CD14-positive monocyte (primary cell): ENCODE results near the gene SH3RF3. TPM values are rescaled to one million over a fixed set of nuclear protein-coding genes. Genes with fewer than 3 reads are reported as not detected.
A peak's percentile ranks its signal among the peaks of the same experiment; 100 is the strongest.

Experiments used
- DNase-seq, 3 donors: peaks; one replicate each; pipeline ENCODE4 v3.0.0-alpha.2; 2011 to 2022
- H2AFZ ChIP-seq: 2 replicates; pipeline ENCODE4 v1.6.0; 2012; ENCODE audit warnings: mild to moderate bottlenecking, low read depth, low read length, inconsistent platforms; ENCODE audit not compliant: insufficient read depth, poor library complexity, severe bottlenecking
- H3K27ac ChIP-seq, 2 donors: 1 replicate in 1 of 2; 2 replicates in 1 of 2; pipeline ENCODE4 v1.5.1; 2012 to 2013; ENCODE audit warnings: low read length in 2 of 2, control low read depth in 1 of 2, inconsistent platforms in 1 of 2, low read depth in 1 of 2, mild to moderate bottlenecking in 1 of 2
- H3K27me3 ChIP-seq, 2 donors: one replicate each; pipeline versions ENCODE4 v1.6.0 to v1.6.1; 2011 to 2013; ENCODE audit warnings: low read length in 2 of 2; ENCODE audit not compliant: control insufficient read depth in 2 of 2, insufficient read depth in 2 of 2
- H3K36me3 ChIP-seq, 2 donors: replicated peaks in 1 of 2; 1 replicate in 1 of 2; 2 replicates in 1 of 2; pipeline versions ENCODE4 v1.5.1 to v1.6.1; 2012 to 2013; ENCODE audit warnings: low read length in 2 of 2, control low read depth in 1 of 2, inconsistent platforms in 1 of 2, mild to moderate bottlenecking in 1 of 2; ENCODE audit not compliant: insufficient read depth in 2 of 2, control insufficient read depth in 1 of 2
- H3K4me1 ChIP-seq, 2 donors: 1 replicate in 1 of 2; 2 replicates in 1 of 2; pipeline versions ENCODE4 v1.5.1 to v1.6.1; 2012 to 2013; ENCODE audit warnings: low read length in 2 of 2, control low read depth in 1 of 2, inconsistent platforms in 1 of 2, mild to moderate bottlenecking in 1 of 2, moderate library complexity in 1 of 2; ENCODE audit not compliant: insufficient read depth in 2 of 2, control insufficient read depth in 1 of 2
- H3K4me2 ChIP-seq: replicated peaks from 2 replicates; pipeline ENCODE3; 2012; ENCODE audit warnings: low read length, moderate library complexity, mild to moderate bottlenecking; ENCODE audit not compliant: poor library complexity, severe bottlenecking; ENCODE audit errors: extremely low read depth
- H3K4me3 ChIP-seq, 3 experiments: fragments of 200-600 bp in 1 of 3; sonication (generic) in 1 of 3; replicated peaks in 1 of 3; 1 replicate in 2 of 3; 2 replicates in 1 of 3; pipeline ENCODE4 v1.5.1; 2011 to 2013; ENCODE audit warnings: low read length in 3 of 3, mild to moderate bottlenecking in 3 of 3, control low read depth in 2 of 3, low read depth in 2 of 3, inconsistent platforms in 1 of 3, moderate library complexity in 1 of 3
- H3K79me2 ChIP-seq: 2 replicates; pipeline ENCODE4 v1.6.0; 2012; ENCODE audit warnings: mild to moderate bottlenecking, control low read depth, inconsistent platforms, low read length, moderate library complexity; ENCODE audit not compliant: insufficient read depth
- H3K9ac ChIP-seq: 2 replicates; pipeline ENCODE4 v1.6.0; 2017; ENCODE audit warnings: low read length, mild to moderate bottlenecking; ENCODE audit not compliant: insufficient read depth, poor library complexity, severe bottlenecking
- H3K9me3 ChIP-seq, 2 donors: replicated peaks in 1 of 2; 1 replicate in 1 of 2; 2 replicates in 1 of 2; pipeline versions ENCODE4 v1.5.1 to v1.6.1; 2012 to 2013; ENCODE audit warnings: low read length in 2 of 2, control low read depth in 1 of 2; ENCODE audit not compliant: control insufficient read depth in 1 of 2, insufficient read depth in 1 of 2
- H4K20me1 ChIP-seq: 2 replicates; pipeline ENCODE4 v1.6.0; 2012; ENCODE audit warnings: mild to moderate bottlenecking, low read length, control low read depth, moderate library complexity; ENCODE audit not compliant: insufficient read depth
- H3K27ac Mint-ChIP-seq, 7 donors: one replicate each; pipeline ENCODE4 v1.8.0; 2020; ENCODE audit warnings: mild to moderate bottlenecking in 7 of 7, mixed read lengths in 7 of 7, moderate library complexity in 6 of 7, inconsistent platforms in 2 of 7
- H3K27me3 Mint-ChIP-seq, 3 donors: one replicate each; pipeline ENCODE4 v1.8.0; 2021 to 2022; ENCODE audit warnings: low read depth in 3 of 3, mild to moderate bottlenecking in 3 of 3, mixed read lengths in 3 of 3, moderate library complexity in 3 of 3, inconsistent platforms in 1 of 3
- H3K36me3 Mint-ChIP-seq, 2 donors: one replicate each; pipeline ENCODE4 v1.8.0; 2020; ENCODE audit warnings: mixed read lengths in 2 of 2, inconsistent platforms in 1 of 2, mild to moderate bottlenecking in 1 of 2
- H3K4me1 Mint-ChIP-seq: one replicate; pipeline ENCODE4 v1.8.0; 2020; ENCODE audit warnings: mild to moderate bottlenecking, mixed read lengths
- H3K4me3 Mint-ChIP-seq, 2 donors: one replicate each; pipeline ENCODE4 v1.8.0; 2020; ENCODE audit warnings: mild to moderate bottlenecking in 2 of 2, mixed read lengths in 2 of 2, moderate library complexity in 1 of 2
- H3K9me3 Mint-ChIP-seq, 7 donors: one replicate each; pipeline ENCODE4 v1.8.0; 2020 to 2022; ENCODE audit warnings: mixed read lengths in 7 of 7, mild to moderate bottlenecking in 6 of 7, moderate library complexity in 6 of 7, inconsistent platforms in 2 of 7
- WGBS: methylation state at CpG from one replicate; pipeline ENCODE4 v1.1.5; 2013; ENCODE audit warnings: missing lambda C conversion rate; ENCODE audit not compliant: insufficient coverage; 5-methylcytosine and 5-hydroxymethylcytosine counted together
- intact Hi-C, 2 donors: fragments of 100-400 bp; cut with micrococcal nuclease; formaldehyde crosslinking; loops; one replicate each; pipeline versions ENCODE4 v1.15.0 to v1.15.1; 2023
- polyA plus RNA-seq, 3 donors: library from polyadenylated mRNA; depleted of rRNA in 1 of 3; unstranded in 2 of 3; stranded (reverse) in 1 of 3; fragments of 300-500 nt in 2 of 3; fragments of >200 nt in 1 of 3; fragmentation: Illumina TruSeq in 2 of 3; gene quantifications; 1 replicate in 2 of 3; 2 replicates in 1 of 3; pipeline ENCODE4 v1.2.3, GENCODE V29; 2012 to 2021
- TF ChIP-seq, protein P1 (sequence below): fragments of 200-600 bp; IDR thresholded peaks from one replicate; pipeline ENCODE4 v1.8.0; 2022; ENCODE audit warnings: antibody characterized with exemption, mild to moderate bottlenecking

SH3RF3 gene
- polyA plus RNA-seq, 3 donors = 0.25 to 0.75 (median 0.34) TPM

DNA sequence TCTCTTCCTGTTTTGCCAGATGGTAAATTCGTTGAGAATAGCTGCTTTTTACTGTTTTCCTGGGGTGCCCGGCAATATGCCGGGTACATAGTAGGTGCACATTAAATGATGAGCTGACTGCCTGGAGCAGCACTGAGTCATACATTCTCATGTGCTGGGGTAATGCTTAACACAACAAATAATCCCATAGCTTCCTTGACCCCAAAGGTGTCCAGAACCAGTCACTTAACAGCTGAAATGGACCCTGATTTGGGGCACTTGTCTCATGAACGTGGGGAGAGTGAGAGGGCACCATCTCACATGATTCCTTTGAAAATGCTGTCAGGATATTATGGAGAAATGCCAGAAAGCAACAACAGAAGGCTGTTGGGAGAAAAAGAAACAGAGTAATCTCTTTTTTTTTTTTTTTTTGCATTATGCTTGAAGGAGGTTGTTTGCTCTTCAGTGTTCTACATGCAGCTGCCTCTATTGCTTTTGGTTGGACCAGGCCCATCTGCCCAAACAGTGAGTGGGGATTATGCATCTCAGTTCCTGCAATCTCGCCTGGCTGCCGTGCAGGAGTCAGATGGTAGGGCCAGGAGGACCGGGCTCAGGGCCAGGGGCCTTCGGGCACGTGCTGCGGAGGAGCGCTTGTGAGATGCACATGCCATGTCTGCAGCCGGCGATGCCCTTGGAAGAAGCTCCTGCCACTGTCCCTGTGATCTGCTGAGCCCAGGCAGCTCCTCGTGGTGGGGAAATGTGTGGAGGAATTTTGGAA lies 162.1 kb downstream of the SH3RF3 start:
- Histone ChIP-seq H3K9ac (no peak overlapping the region), H4K20me1 (no peaks in the 10 kb centered on the region), H3K9me3 (peaks cover 0 to 9% of the 10 kb centered on the region in 2 donors), H3K79me2 (no peaks in the 10 kb centered on the region), H3K4me1 (no peaks in the 10 kb centered on the region), H3K27me3 (no peaks in the 10 kb centered on the region), H3K4me3 (no peak overlapping the region), H3K4me2 (no peak overlapping the region), H3K27ac (no peak overlapping the region), H3K36me3 (no peaks in the 10 kb centered on the region), H2AFZ (no peak overlapping the region)
- Mint-ChIP-seq H3K36me3 (no peaks in the 10 kb centered on the region), H3K27me3 (peaks cover 0 to 6% (median 5%) of the 10 kb centered on the region in 3 donors), H3K4me1 (peaks cover 8% of the 10 kb centered on the region), H3K27ac (no peak overlapping the region), H3K9me3 (peaks cover 6 to 13% (median 10%) of the 10 kb centered on the region in 7 donors), H3K4me3 (no peak overlapping the region)
- intact Hi-C loops = no loop called here
- WGBS = 96% methylated on average over 7 of the region's 14 CpGs
- no peak for DNase-seq
- TF ChIP-seq, protein P1, sequence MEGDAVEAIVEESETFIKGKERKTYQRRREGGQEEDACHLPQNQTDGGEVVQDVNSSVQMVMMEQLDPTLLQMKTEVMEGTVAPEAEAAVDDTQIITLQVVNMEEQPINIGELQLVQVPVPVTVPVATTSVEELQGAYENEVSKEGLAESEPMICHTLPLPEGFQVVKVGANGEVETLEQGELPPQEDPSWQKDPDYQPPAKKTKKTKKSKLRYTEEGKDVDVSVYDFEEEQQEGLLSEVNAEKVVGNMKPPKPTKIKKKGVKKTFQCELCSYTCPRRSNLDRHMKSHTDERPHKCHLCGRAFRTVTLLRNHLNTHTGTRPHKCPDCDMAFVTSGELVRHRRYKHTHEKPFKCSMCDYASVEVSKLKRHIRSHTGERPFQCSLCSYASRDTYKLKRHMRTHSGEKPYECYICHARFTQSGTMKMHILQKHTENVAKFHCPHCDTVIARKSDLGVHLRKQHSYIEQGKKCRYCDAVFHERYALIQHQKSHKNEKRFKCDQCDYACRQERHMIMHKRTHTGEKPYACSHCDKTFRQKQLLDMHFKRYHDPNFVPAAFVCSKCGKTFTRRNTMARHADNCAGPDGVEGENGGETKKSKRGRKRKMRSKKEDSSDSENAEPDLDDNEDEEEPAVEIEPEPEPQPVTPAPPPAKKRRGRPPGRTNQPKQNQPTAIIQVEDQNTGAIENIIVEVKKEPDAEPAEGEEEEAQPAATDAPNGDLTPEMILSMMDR = no peak

- Histone ChIP-seq H3K9ac (no peak overlapping the region), H3K36me3 (no peaks in the 10 kb centered on the region), H3K4me2 (no peak overlapping the region), H3K9me3 (peaks cover 0 to 9% of the 10 kb centered on the region in 2 donors), H3K27ac (no peak overlapping the region), H3K4me3 (no peak overlapping the region), H3K79me2 (no peaks in the 10 kb centered on the region), H2AFZ (no peak overlapping the region), H3K4me1 (no peaks in the 10 kb centered on the region), H4K20me1 (no peaks in the 10 kb centered on the region), H3K27me3 (no peaks in the 10 kb centered on the region)
- TF ChIP-seq, protein P1 = no peak
- peaks cover 0 to 6% (median 5%) of the 10 kb centered on the region in 3 donors for H3K27me3 Mint-ChIP-seq
- H3K27ac Mint-ChIP-seq = peak overlapping the region in 1 of 7 donors; percentile 24
- H3K9me3 Mint-ChIP-seq = peaks cover 6 to 13% (median 10%) of the 10 kb centered on the region in 7 donors
- intact Hi-C loops = no loop called here
- no peak overlapping the region for H3K4me3 Mint-ChIP-seq
- no peak for DNase-seq
- no peaks in the 10 kb centered on the region for H3K36me3 Mint-ChIP-seq
- peaks cover 8% of the 10 kb centered on the region for H3K4me1 Mint-ChIP-seq
- WGBS = 90% methylated on average over 3 of the region's 5 CpGs
Measured at GRCh38 chr2:109292386-109292785, 163.4 kb downstream of the SH3RF3 start.
